Stomach smooth muscle (tissue), 2 donors: ENCODE measurements around the gene PIKFYVE.
"Not testable (repeated sequence)": the region's sequence is repeated elsewhere in the genome, so short reads cannot be mapped to it uniquely, and the experiment has no call there.

ENCODE experiments used
- H3K27ac ChIP-seq: one replicate; pipeline ENCODE4 v1.7.0; 2013; ENCODE audit warnings: mild to moderate bottlenecking, low read length, inconsistent platforms
- H3K27me3 ChIP-seq, 2 donors: one replicate each; pipeline ENCODE4 v1.7.0; 2013; ENCODE audit warnings: low read length in 2 of 2; ENCODE audit not compliant: insufficient read depth in 2 of 2, control insufficient read depth in 1 of 2
- H3K36me3 ChIP-seq, 2 donors: one replicate each; pipeline ENCODE4 v1.7.0; 2013; ENCODE audit warnings: low read length in 2 of 2; ENCODE audit not compliant: control insufficient read depth in 2 of 2, insufficient read depth in 2 of 2
- H3K4me1 ChIP-seq: one replicate; pipeline ENCODE4 v1.7.0; 2013; ENCODE audit warnings: low read length; ENCODE audit not compliant: control insufficient read depth, insufficient read depth
- H3K4me3 ChIP-seq, 2 donors: one replicate each; pipeline ENCODE4 v1.7.0; 2013; ENCODE audit warnings: low read length in 2 of 2
- H3K9ac ChIP-seq, 2 donors: one replicate each; pipeline ENCODE4 v1.7.0; 2013; ENCODE audit warnings: low read length in 2 of 2, mild to moderate bottlenecking in 1 of 2
- H3K9me3 ChIP-seq, 2 donors: one replicate each; pipeline ENCODE4 v1.7.0; 2013; ENCODE audit warnings: low read length in 2 of 2; ENCODE audit not compliant: control insufficient read depth in 2 of 2
- donor health status: healthy.
- donor health status: Pancreatic carcinoma.

Gene PIKFYVE

DNA sequence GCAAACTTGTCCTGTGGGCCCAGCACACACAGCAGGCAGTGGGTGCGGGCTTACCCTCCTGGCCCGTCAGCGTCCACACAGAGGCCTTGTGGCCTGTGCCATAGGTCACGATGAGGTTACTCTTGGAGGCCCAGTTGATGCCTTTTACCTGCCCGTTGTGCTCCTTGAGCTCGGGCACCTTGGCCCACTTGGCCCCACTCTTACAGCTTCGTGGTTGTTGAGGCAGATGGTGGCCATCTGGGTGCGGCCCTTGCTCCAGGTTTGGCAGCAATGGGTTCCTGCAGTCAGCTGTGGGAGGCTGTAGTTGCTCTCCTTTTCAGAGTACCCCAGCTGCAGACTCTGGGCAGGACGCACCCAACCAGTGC lies 95.0 kb downstream of the PIKFYVE start:
- Histone ChIP-seq H3K9ac (no peak overlapping the region), H3K9me3 (peaks cover 0 to 4% of the 10 kb centered on the region in 2 donors), H3K4me3 (no peak overlapping the region), H3K36me3 (no peaks in the 10 kb centered on the region), H3K4me1 (no peaks in the 10 kb centered on the region), H3K27ac (no peak overlapping the region), H3K27me3 (no peaks in the 10 kb centered on the region)

DNA sequence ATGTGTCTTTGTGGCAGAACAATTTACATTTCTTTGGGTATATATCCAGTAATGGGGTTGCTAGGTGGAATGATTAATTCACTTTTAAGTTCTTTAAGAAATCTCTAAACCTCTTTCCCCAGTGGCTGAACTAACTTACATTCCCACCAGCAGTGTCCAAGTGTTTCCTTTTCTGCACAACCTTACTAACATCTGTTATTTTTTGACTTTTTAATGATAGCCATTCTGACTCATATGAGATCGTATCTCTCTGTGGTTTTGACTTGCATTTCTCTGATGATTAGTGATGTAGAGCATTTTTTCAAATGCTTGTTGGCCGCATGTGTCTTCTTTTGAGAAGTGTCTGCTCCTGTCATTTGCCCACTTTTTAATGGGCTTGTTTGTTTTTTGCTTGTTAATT lies 97.4 kb downstream of the PIKFYVE start:
- Histone ChIP-seq H3K4me1 (no peaks in the 10 kb centered on the region), H3K36me3 (no peaks in the 10 kb centered on the region), H3K4me3 (no peak overlapping the region), H3K9ac (no peak overlapping the region), H3K9me3 (peaks cover 0 to 4% of the 10 kb centered on the region in 2 donors), H3K27me3 (no peaks in the 10 kb centered on the region), H3K27ac (no peak overlapping the region)

DNA sequence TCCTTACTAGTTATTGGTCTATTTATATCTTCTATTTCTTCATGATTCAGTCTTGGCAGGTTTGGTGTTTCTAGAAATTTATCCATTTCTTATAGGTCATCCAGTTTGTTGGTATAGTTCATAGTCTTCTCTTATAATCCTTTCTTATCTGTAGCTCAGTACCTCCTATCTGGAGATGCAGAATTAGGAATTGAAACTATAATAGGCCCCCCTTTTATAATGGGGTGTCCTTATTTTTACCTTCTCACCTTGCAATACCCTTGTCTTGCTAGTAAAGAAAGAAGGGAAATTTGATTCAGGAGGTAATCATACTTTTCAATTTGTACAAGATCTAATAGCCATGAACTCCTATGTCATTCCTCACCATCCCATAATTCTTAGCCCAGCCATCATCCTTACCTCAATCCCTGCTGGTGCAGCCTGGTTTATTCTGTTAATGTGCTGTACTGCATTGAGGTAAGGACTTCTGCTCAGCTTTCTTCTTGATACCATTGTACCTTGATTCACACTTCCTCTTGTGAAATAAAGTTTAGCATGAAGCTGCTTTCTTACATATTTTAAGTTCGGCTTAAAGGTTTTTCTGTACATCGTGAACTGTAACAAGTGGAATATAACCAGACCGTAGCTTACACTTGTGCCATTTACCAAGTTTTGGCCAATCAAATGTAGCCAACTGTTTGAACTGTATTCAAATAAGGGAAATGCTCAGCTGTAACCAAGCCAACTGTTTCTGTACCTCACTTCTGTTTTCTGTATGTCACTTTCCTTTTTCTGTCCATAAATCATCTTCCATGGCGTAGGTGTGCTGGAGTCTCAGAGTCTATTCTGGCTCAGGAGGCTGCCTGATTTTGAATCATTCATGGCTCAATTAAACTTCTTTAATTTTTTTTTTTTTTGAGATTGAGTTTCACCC lies 100.4 kb downstream of the PIKFYVE start:
- Histone ChIP-seq H3K4me1 (no peaks in the 10 kb centered on the region), H3K4me3 (no peak overlapping the region)

DNA sequence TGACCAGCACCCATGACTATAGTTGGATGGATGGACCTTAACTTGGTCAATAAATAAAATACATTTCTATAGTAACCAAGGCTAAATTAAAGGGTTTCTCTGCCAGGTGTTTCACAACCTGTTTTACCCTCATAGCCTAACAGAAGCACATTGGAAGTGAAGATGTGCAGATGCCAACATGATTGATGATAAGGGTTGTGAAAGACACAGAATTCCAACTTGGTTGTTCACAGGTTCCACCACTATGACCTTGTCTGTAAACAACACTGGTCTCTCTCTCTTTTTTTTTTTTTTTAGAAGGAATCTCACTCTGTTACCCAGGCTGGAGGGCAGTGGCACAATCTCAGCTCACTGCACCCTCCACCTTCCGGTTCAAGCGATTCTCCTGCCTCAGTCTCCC lies 103.0 kb downstream of the PIKFYVE start:
- Histone ChIP-seq H3K4me3 (no peak overlapping the region), H3K27ac (no peak overlapping the region), H3K27me3 (no peaks in the 10 kb centered on the region), H3K4me1 (no peaks in the 10 kb centered on the region), H3K9ac (no peak overlapping the region), H3K36me3 (no peaks in the 10 kb centered on the region), H3K9me3 (peaks cover 0 to 4% of the 10 kb centered on the region in 2 donors)

More for the DNA sequence above, 100.4 kb downstream of the PIKFYVE start:
- Histone ChIP-seq H3K36me3 (no peaks in the 10 kb centered on the region), H3K9ac (no peak overlapping the region), H3K27ac (no peak overlapping the region), H3K27me3 (no peaks in the 10 kb centered on the region), H3K9me3 (peaks cover 0 to 4% of the 10 kb centered on the region in 2 donors)

DNA sequence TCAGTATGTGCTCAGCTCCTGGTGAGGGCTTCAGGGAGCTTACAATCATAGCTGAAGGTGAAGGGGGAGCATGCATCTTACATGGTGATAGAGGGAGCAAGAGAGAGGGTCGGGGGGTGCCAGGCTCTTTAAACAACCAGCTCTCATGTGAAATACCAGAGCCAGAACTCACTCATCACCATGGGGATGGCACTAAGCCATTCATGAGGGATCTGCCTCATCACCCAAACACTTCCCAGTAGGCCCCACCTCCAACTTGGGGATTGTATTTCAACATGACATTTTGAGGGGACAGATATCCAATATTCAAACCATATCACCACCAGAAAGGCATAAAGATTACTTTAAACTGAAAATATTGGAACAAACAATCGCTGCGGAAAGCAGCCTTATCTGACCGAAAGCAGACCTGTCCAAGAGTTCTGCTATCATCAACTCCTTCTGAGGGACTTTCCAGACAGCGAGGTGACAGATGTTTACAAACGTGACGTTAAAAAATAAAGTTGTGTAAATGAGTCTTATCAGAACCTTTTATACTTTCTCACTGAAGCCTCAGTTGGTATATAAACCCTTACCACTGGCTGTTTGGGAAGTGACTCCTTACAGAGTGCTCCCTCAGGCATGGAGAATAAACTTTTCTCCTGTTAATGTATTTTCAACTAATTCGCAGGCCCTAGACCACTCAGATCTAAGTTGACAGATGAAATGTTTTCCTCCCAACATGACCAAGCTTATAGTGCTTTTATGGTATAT lies 105.0 kb downstream of the PIKFYVE start:
- H3K9ac ChIP-seq: no peak overlapping the region
- no peaks in the 10 kb centered on the region for H3K27me3 ChIP-seq
- no peaks in the 10 kb centered on the region for H3K9me3 ChIP-seq
- H3K4me3 ChIP-seq: no peak overlapping the region
- H3K27ac ChIP-seq: no peak overlapping the region
- H3K4me1 ChIP-seq: no peaks in the 10 kb centered on the region
- H3K36me3 ChIP-seq: no peaks in the 10 kb centered on the region

DNA sequence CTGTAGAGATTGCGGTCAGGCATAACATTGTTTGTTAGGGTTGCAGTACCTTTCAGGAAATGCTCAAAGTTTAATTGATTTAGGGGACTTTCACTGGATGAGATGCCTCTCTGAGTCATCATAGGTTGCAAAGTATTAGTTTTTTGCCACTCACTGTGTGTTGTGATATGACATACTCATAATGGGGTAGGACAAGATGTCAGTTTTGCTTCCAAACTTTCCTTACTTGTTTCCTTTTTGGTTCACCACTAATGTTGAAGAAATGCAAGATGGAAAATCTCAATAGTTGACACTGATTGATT lies 105.5 kb downstream of the PIKFYVE start:
- H3K9ac ChIP-seq: no peak overlapping the region
- no peak overlapping the region for H3K4me3 ChIP-seq
- H3K27me3 ChIP-seq: no peaks in the 10 kb centered on the region
- no peaks in the 10 kb centered on the region for H3K36me3 ChIP-seq
- H3K9me3 ChIP-seq: no peaks in the 10 kb centered on the region
- no peaks in the 10 kb centered on the region for H3K4me1 ChIP-seq
- H3K27ac ChIP-seq: no peak overlapping the region

DNA sequence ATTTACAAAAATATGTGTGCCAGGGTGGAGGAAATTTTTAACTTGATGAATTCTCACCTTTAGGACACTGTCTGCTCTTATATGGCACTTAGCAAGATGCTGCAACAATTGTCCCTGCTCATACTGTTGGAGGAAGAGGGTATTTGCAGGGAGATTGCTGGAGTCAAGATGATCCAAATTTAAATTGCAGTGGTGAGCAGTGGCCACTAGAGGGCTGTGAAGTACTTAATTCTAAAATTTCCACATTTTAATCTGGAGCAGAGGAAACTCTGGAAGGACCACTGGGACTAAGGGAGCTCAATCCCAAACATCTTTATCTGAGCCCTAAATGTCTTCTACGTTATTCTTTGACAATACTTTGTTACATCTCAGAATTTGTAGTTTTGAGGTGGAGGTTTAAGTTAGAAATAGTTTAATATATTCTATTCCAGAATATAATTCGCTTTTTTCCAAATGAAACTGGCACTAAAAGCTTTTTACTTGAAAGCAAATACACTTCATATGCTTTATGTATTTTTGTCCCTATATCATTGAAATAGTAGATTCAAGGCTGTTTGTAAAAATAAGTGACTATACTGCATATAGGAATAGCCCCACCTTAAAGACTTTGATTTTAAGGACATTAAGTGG lies 107.5 kb downstream of the PIKFYVE start:
- Histone ChIP-seq H3K27ac (no peak overlapping the region), H3K27me3 (no peaks in the 10 kb centered on the region), H3K36me3 (no peaks in the 10 kb centered on the region), H3K4me1 (no peaks in the 10 kb centered on the region), H3K4me3 (no peak overlapping the region), H3K9ac (no peak overlapping the region), H3K9me3 (no peaks in the 10 kb centered on the region)

DNA sequence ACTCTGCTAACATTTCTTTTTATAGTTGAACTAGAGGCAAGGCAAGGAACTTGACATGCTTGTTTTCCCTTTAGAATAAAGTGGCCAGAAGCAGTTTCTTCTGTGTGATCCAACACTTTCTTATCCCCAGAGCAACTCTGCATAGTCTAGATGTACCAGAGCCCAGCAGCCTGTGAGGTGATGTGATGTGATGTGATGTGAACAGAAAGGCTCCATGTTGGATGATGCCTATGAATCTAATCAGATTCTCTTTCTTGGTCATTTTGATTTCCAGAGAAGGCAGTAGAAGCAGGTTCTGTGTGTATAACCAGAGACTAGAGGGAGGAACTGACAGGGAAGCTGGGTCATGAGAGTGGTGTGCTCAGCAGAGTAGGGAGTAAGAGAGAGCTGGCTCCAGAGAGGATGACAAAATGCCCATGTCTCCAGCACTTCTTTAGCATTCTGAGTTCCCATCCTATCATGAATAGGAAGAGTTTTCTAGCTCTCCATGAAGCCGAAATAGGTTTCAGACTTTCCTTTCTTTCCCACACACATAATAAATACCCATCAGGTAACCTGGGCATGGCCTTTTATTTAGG lies 109.5 kb downstream of the PIKFYVE start:
- no peaks in the 10 kb centered on the region for H3K27me3 ChIP-seq
- H3K9ac ChIP-seq: no peak overlapping the region
- H3K36me3 ChIP-seq: no peaks in the 10 kb centered on the region
- no peak overlapping the region for H3K4me3 ChIP-seq
- no peaks in the 10 kb centered on the region for H3K9me3 ChIP-seq
- H3K4me1 ChIP-seq: no peaks in the 10 kb centered on the region
- H3K27ac ChIP-seq: no peak overlapping the region

DNA sequence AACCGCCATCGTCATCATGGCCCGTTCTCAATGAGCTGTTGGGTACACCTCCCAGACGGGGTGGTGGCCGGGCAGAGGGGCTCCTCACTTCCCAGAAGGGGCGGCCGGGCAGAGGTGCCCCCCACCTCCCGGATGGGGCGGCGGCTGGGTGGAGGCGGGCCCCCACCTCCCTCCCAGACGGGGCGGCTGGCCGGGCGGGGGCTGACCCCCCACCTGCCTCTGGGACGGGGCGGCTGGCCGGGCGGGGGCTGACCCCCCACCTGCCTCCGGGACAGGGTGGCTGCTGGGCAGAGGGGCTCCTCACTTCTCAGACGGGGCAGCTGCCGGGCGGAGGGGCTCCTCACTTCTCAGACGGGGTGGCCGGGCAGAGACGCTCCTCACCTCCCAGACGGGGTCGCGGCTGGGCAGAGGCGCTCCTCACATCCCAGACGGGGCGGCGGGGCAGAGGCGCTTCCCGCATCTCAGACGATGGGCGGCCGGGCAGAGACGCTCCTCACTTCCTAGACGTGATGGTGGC lies 111.3 kb downstream of the PIKFYVE start:
- not testable (repeated sequence) for H3K27ac ChIP-seq, H3K36me3 ChIP-seq, H3K9ac ChIP-seq, H3K27me3 ChIP-seq, H3K9me3 ChIP-seq, H3K4me1 ChIP-seq, H3K4me3 ChIP-seq

DNA sequence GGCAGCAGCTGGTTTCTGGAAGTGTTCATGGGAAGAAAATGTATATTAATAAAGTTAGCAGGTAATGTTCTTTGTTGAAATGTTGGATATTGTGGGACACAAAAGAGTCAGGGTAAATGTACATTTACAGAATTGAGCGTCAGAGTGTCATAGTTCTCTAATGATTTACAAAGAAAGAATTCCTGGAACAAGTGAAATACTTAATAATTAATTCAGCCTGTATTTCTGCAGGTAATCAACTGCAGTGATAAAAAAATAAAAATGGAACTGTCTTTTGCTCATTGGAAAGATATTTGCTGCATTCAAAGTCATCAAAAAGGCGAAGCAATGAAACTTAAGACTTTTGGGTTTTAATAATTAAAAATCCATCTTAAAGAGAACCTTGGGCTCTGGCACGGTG lies 113.1 kb downstream of the PIKFYVE start:
- peaks cover 0 to 6% of the 10 kb centered on the region in 2 donors for H3K27me3 ChIP-seq
- H3K9me3 ChIP-seq: no peaks in the 10 kb centered on the region
- no peak overlapping the region for H3K27ac ChIP-seq
- H3K4me3 ChIP-seq: no peak overlapping the region
- H3K4me1 ChIP-seq: no peaks in the 10 kb centered on the region
- H3K36me3 ChIP-seq: no peaks in the 10 kb centered on the region
- H3K9ac ChIP-seq: no peak overlapping the region
